ENCODE results near the gene CELA3B. TPM values are rescaled to one million over a fixed set of nuclear protein-coding genes. Genes with fewer than 3 reads are reported as not detected.
"Not testable (repeated sequence)": the region's sequence is repeated elsewhere in the genome, so short reads cannot be mapped to it uniquely, and the experiment has no call there.

CELA3B gene
- total and polyA plus RNA-seq, 9 donors, result 0.17 to 0.45 (median 0.31) TPM; not detected in 4

DNA sequence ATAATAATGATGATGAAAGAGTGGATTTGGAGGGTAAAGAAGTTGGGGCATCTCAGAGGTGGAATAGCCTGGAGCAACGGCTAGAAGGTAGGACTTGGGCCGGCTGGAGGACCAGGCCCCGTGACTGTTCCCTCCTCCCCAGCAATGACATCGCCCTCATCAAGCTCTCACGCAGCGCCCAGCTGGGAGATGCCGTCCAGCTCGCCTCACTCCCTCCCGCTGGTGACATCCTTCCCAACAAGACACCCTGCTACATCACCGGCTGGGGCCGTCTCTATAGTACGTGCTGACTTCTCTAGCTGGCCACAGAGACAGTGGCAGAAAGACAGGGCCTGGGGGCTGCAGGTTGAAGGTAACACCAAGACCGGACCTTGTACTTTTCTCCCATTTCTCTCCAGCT lies 29.9 kb downstream of the CELA3B start:
- not testable (repeated sequence) for H3K27ac ChIP-seq (ENCODE audit: low read length); H3K27me3 ChIP-seq (ENCODE audit: control insufficient read depth, insufficient read depth, low read length); H3K9me3 ChIP-seq (replicated peaks; ENCODE audit: control insufficient read depth, low read depth, low read length); DNase-seq; H3K36me3 ChIP-seq (ENCODE audit: control insufficient read depth, insufficient read depth, low read length); H3K4me1 ChIP-seq (ENCODE audit: control insufficient read depth, insufficient read depth, low read length); H3K4me3 ChIP-seq (ENCODE audit: low read length)
- no CpG with 5 or more reads among the region's 13 CpGs for WGBS (ENCODE audit: insufficient coverage)

DNA sequence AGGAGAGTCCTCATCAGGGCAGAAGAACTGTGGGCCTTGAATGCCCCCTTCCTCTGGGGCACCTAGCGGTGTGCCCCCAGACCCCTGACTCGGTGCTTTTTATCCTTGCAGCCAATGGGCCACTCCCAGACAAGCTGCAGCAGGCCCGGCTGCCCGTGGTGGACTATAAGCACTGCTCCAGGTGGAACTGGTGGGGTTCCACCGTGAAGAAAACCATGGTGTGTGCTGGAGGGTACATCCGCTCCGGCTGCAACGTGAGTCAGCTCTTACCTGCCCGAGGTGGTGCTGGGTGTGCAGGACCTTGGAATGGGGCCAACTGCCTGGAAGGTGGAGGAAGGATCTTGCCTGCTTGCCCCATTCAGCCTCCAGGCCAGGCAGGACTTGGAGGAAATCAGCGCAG lies 30.4 kb downstream of the CELA3B start:
- not testable (repeated sequence) for DNase-seq; H3K27me3 ChIP-seq (ENCODE audit: control insufficient read depth, insufficient read depth, low read length); H3K36me3 ChIP-seq (ENCODE audit: control insufficient read depth, insufficient read depth, low read length); H3K4me3 ChIP-seq (ENCODE audit: low read length); H3K4me1 ChIP-seq (ENCODE audit: control insufficient read depth, insufficient read depth, low read length); H3K9me3 ChIP-seq (replicated peaks; ENCODE audit: control insufficient read depth, low read depth, low read length); H3K27ac ChIP-seq (ENCODE audit: low read length)
- 81% methylated on average over 3 of the region's 10 CpGs for WGBS (ENCODE audit: insufficient coverage)

DNA sequence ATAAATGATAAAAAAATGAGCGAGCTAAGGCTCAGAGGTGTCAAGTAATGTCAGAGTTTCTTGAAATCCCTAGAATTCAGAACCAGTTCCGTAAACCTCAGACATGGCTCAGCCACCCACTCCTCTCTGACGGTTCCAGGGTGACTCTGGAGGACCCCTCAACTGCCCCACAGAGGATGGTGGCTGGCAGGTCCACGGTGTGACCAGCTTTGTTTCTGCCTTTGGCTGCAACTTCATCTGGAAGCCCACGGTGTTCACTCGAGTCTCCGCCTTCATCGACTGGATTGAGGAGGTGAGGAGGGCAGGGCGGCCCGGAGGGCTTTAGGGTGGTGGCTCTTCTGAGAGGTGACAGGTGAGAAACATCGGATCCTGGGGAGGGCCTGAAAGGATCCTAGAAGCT lies 32.7 kb downstream of the CELA3B start:
- DNase-seq; H3K9me3 ChIP-seq (replicated peaks; ENCODE audit: control insufficient read depth, low read depth, low read length); H3K36me3 ChIP-seq (ENCODE audit: control insufficient read depth, insufficient read depth, low read length); H3K4me1 ChIP-seq (ENCODE audit: control insufficient read depth, insufficient read depth, low read length); H3K27me3 ChIP-seq (ENCODE audit: control insufficient read depth, insufficient read depth, low read length); H3K4me3 ChIP-seq (ENCODE audit: low read length); H3K27ac ChIP-seq (ENCODE audit: low read length): not testable (repeated sequence)
- 77% methylated on average over 3 of the region's 11 CpGs for WGBS (ENCODE audit: insufficient coverage)

DNA sequence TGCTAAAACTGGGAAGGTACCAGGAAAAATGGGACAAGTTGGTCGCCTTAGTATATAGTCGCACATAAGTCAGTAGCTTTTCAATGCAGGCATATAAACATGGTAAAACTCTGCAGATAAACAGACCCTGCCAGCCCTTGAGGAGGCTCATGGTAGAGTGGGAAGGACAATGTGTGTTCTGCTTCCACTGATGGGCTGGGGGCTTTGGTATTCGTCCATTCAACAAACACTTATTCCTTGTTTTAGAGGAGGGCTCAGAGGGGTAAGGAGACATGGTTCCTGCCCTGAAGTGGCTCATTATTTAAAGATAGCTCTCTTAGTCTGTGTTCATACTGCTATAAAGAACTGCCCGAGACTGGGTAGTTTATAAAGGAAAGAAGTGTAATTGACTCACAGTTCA lies 35.9 kb downstream of the CELA3B start:
- no CpG with 5 or more reads among the region's 4 CpGs for WGBS (ENCODE audit: insufficient coverage)
- H3K4me3 ChIP-seq (ENCODE audit: low read length); H3K36me3 ChIP-seq (ENCODE audit: control insufficient read depth, insufficient read depth, low read length); H3K27ac ChIP-seq (ENCODE audit: low read length); H3K4me1 ChIP-seq (ENCODE audit: control insufficient read depth, insufficient read depth, low read length); H3K9me3 ChIP-seq (replicated peaks; ENCODE audit: control insufficient read depth, low read depth, low read length); DNase-seq; H3K27me3 ChIP-seq (ENCODE audit: control insufficient read depth, insufficient read depth, low read length): not testable (repeated sequence)

DNA sequence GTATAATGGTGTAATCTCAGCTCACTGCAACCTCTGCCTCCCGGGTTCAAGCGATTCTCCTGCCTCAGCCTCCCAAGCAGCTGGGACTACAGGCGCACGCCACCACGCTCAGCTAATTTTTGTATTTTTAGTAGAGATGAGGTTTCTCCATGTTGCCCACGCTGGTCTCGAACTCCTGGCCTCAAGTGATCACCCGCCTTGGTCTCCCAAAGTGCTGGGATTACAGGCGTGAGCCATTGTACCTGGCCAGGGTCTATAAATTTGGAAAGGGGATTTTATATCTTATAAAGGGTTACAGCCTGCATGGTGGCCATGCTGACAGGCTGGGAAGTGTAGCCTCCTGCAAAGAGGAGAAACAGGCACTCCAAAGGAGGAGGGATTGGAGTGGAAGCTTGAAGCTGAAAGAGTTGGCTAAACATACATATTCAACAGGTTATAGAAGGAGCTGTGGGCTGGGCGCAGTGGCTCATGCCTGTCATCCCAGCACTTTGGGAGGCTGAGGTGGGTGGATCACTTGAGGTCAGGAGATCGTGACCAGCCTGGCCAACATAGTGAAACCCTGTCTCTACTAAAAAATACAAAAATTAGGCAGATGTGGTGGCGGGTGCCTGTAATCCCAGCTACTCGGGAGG lies 37.9 kb downstream of the CELA3B start:
- H3K27ac ChIP-seq (ENCODE audit: low read length); H3K4me1 ChIP-seq (ENCODE audit: control insufficient read depth, insufficient read depth, low read length); DNase-seq; H3K36me3 ChIP-seq (ENCODE audit: control insufficient read depth, insufficient read depth, low read length); H3K27me3 ChIP-seq (ENCODE audit: control insufficient read depth, insufficient read depth, low read length); H3K9me3 ChIP-seq (replicated peaks; ENCODE audit: control insufficient read depth, low read depth, low read length); H3K4me3 ChIP-seq (ENCODE audit: low read length): not testable (repeated sequence)
- 87% methylated on average over 6 of the region's 13 CpGs for WGBS (ENCODE audit: insufficient coverage)

DNA sequence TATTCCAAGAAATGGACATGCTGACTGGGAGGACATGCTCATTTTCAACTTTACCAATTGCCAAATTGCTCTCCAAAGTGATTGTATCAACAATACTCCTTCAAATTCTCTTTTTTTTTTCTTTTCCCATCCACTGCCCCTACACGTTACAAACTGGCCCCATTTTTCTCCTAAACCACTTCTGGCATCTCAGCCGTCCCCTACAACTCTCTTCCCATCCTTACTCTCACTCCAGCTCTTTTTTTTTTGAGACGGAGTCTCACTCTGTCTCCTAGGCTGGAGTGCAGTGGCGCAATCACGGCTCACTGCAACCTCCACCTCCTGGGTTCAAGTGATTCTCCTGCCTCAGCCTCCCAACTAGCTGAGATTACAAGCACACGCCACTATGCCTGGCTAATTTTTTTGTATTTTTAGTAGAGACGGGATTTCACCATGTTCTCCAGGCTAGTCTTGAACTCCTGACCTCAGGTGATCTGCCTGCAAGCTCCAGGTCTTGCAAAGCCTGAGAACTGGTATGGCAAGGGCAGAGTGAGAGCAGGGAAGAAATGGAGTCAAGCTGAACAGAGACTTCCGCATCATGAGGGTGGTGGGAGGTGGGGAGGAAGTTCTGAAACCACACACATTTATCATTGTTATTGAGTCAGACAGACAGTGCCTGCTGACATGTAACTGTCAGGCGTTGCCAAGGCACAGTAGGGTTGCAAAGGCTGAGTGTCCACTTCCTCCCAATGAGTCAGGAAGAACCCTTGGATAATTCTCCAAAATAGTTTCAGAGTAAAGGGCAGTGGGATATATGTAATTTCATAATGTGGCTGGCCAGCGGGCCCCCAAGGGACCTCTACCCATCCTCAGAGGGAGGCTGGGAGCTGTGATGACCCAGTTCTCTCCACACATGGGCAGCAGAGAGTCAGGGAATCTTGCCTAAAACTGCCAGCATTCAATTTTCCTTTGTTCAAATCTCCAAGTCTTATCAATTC lies 42.0 kb downstream of the CELA3B start:
- Histone ChIP-seq H3K4me3 (ENCODE audit: low read length) (no peak overlapping the region), H3K9me3 (replicated peaks; ENCODE audit: control insufficient read depth, low read depth, low read length) (no peaks in the 10 kb centered on the region), H3K27ac (ENCODE audit: low read length) (no peak overlapping the region), H3K27me3 (ENCODE audit: control insufficient read depth, insufficient read depth, low read length) (no peaks in the 10 kb centered on the region), H3K36me3 (ENCODE audit: control insufficient read depth, insufficient read depth, low read length) (no peaks in the 10 kb centered on the region), H3K4me1 (ENCODE audit: control insufficient read depth, insufficient read depth, low read length) (no peaks in the 10 kb centered on the region)
- peak; percentile 59 for DNase-seq
- WGBS (ENCODE audit: insufficient coverage), result 47% methylated on average over 6 of the region's 10 CpGs

DNA sequence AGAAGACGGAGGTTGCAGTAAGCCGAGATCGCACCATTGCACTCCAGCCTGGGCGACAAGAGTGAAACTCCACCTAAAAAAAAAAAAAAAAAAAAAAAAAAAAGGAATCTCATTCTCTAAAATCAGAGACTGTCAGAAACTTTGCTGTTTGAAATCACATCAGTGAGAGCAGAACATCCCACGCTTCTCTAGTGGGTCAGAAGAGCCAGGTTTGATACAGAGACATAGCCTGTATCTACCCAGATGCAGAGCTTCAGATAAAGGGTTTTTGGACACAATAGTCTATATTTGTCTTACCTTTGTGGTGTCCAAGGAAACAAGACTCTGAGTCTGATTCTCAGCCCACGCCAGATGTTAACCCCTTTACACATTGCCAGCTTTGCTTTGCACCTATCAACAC lies 44.2 kb downstream of the CELA3B start:
- Histone ChIP-seq H3K4me1 (ENCODE audit: control insufficient read depth, insufficient read depth, low read length) (peaks cover 10% of the 10 kb centered on the region), H3K27ac (ENCODE audit: low read length) (no peak overlapping the region), H3K36me3 (ENCODE audit: control insufficient read depth, insufficient read depth, low read length) (no peaks in the 10 kb centered on the region), H3K27me3 (ENCODE audit: control insufficient read depth, insufficient read depth, low read length) (no peaks in the 10 kb centered on the region), H3K4me3 (ENCODE audit: low read length) (no peak overlapping the region), H3K9me3 (replicated peaks; ENCODE audit: control insufficient read depth, low read depth, low read length) (no peaks in the 10 kb centered on the region)
- 80% methylated on average over 5 of the region's 6 CpGs for WGBS (ENCODE audit: insufficient coverage)
- DNase-seq, result no peak

DNA sequence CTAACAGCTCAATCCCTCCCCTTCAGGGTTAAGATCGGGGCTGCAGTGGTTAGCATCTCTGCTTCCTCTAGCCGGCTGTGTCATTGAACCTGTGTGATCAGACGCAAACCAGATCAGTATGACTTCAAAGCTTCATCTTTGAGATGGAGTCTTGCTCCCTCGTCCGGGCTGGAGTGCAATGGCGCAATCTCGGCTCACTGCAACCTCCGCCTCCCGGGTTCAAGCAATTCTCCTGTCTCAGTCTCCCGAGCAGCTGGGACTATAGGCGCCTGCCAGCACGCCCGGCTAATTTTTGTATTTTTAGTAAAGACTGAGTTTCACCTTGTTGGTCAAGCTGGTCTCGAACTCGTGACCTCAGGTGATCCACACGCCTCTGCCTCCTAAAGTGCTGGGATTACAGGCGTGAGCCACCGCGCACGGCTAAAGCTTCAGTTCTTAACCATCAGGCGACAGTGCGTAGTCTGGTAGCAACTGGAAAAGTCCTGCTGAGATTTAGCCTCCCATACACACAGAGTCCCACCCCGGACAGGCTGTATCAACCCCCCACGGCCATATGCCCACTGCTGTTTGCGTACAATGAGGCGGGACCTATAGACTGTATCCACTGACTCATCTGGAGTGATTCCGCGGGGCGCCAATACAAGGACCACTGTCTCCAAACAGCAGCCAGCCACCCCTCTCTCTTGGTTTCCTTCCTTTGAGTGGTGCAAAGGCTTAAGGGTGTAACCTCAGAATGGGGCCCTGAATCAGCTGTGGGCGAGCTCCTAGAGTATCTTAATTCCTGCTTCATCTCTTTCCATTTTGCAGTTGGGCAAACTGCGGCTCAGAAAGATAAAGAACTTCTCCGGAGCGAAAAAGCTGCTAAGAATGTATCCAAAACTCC lies 47.9 kb downstream of the CELA3B start:
- WGBS (ENCODE audit: insufficient coverage), result 4% methylated on average over 30 of the region's 33 CpGs
- H3K36me3 ChIP-seq (ENCODE audit: control insufficient read depth, insufficient read depth, low read length), result no peaks in the 10 kb centered on the region
- no peaks in the 10 kb centered on the region for H3K9me3 ChIP-seq (replicated peaks; ENCODE audit: control insufficient read depth, low read depth, low read length)
- H3K27ac ChIP-seq (ENCODE audit: low read length), result peak overlapping the region; percentile 100
- peaks cover 16% of the 10 kb centered on the region for H3K4me1 ChIP-seq (ENCODE audit: control insufficient read depth, insufficient read depth, low read length)
- H3K27me3 ChIP-seq (ENCODE audit: control insufficient read depth, insufficient read depth, low read length), result no peaks in the 10 kb centered on the region
- peak; percentile 92 for DNase-seq
- peak overlapping the region; percentile 97 for H3K4me3 ChIP-seq (ENCODE audit: low read length)

DNA sequence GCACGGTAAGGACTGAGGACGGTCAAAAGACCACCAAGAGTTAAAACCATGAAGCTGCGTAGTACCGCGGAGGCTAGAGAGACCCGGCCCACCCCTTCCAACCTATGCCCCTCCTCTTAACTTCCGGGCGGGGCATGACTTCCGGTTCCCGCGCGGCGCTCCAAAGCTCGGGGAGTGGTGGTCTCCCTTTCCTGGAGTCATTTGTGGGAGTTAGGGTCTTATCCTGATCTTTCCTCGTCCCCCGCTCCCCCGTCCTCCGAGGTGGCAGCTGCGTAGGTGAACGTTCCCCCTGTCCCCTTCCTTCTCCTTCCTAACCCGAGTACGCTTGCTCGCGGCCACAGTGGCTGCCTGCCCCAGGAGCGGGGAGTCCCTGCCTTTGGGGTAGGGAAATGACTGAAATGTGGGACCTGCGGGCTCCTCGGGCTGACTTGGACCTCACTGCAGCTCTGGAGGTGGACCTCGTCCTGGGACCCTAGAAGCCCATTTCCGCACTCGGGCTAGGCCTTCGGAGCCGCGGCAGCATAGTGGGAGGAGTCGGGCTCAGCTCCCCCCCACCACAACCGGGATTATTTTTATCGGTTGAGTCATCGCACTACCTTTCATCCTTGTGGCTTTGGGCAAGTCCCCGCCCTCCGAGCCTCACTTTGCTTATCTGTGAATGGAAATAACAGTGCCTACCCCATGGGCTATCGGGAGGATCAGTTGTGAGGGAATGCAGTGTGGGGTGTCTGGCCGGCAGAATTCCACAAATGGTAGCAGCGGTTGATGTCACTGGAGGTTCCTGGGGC lies 48.7 kb downstream of the CELA3B start:
- peak overlapping the region; percentile 100 for H3K27ac ChIP-seq (ENCODE audit: low read length)
- DNase-seq, result peak; percentile 96
- peaks cover 19% of the 10 kb centered on the region for H3K4me1 ChIP-seq (ENCODE audit: control insufficient read depth, insufficient read depth, low read length)
- no peaks in the 10 kb centered on the region for H3K36me3 ChIP-seq (ENCODE audit: control insufficient read depth, insufficient read depth, low read length)
- peak overlapping the region; percentile 97 for H3K4me3 ChIP-seq (ENCODE audit: low read length)
- 0% methylated on average over 22 of the region's 42 CpGs for whole genome bisulfite sequencing (ENCODE audit: insufficient coverage)
- no peaks in the 10 kb centered on the region for H3K9me3 ChIP-seq (replicated peaks; ENCODE audit: control insufficient read depth, low read depth, low read length)
- no peaks in the 10 kb centered on the region for H3K27me3 ChIP-seq (ENCODE audit: control insufficient read depth, insufficient read depth, low read length)

All from muscle of leg (tissue), 11 donors.